Lung microvascular endothelial cell (primary cell): Measurements from ENCODE around the gene STXBP5L. TPM values are rescaled to one million over a fixed set of nuclear protein-coding genes. Genes with fewer than 3 reads are reported as not detected.
"Not testable (repeated sequence)": the region's sequence is repeated elsewhere in the genome, so short reads cannot be mapped to it uniquely, and the experiment has no call there.

ENCODE experiments used
- DNase-seq, 2 donors: peaks; one replicate each; pipeline versions ENCODE4 v3.0.0 to v3.0.0-alpha.2; 2010; ENCODE audit warnings: low read depth in 2 of 2
- total RNA-seq: library from RNA; depleted of rRNA; stranded (reverse); fragments of >200 nt; gene quantifications from 2 replicates; pipeline ENCODE4 v1.2.1, GENCODE V29; 2014

STXBP5L gene
- total RNA-seq, result not detected in 2 replicates

DNA sequence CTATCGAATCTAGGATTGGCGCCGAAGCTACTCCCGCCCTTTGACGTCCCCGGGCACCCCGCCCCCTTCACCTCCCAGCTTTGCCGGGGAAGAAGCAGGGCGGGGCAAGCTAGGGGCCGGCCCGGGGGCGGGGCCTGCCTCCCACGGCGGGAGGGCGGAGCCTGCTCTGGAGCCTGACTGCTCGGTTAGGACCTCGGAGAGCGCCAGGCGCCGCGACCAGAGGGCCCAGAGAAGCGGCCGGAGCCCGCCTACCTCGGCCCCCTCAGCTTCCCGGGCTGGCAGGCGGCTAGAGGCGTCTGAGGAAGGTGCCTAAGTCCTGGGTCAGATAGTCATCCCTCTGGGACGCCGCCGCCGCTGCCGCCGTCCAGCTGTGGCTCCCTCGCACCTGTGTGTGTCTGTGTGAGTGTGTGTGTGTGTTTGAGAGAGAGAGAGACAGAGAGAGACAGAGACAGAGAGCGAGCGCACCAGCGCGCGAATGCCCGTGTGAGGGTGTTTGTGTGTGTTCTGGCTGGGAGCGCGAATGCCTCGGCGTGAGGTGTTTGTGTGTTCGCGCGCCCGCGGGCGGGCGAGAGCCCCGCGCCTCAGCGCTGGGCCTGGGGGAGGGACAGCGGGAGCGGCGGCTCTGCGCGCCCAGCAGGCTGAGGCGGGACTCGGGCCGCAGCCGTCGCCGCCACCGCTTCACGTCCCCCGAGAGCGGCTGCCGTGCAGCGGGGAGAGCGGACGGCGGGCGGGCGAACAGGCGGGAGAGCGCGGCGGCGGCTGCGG, at the start of gene STXBP5L:
TSS of gene STXBP5L (plus strand) at position 176 of the 765 bp plus-strand sequence. CDS start 1,374 bp downstream, outside the sequence.
- peak; percentile 81 to 82 for DNase-seq

DNA sequence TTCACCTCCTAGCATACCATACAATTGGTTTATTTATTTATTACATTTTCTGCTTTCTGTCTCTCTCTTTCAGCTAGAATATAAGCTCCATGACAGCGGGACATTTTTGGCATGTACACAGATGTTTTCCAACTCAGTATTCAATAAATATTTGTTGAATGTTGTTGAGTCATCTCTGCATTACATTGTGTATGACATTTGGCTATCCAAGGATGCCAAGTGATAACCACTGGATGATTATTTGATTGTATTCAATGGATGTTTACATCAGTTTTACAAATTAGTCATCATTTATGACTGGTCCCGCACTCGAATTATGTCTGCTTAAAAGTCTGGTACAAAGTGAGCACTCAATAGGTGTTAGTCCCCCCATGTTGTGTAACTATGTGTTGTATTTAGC, 49.5 kb upstream of the STXBP5L start:
- DNase-seq, result no peak

DNA sequence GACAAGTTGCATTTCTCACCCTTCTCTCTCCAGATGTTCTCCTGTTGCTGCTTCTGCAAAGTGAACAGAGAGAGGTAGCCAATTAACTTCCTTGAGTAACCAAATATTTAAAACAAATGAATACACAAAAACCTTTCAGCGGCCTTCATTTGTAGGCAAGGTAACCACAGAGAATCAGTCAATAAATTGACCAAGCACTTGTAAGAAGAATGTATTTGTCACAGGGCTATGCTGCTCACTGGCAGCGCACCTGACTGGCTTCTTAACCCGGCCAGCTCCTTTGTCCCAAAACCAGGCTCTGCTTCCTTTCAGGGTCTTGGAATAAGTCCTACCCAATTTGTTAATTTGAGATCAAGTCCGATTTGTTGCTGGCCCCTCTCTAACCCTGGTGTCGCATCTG, 43.5 kb upstream of the STXBP5L start:
- no peak for DNase-seq

DNA sequence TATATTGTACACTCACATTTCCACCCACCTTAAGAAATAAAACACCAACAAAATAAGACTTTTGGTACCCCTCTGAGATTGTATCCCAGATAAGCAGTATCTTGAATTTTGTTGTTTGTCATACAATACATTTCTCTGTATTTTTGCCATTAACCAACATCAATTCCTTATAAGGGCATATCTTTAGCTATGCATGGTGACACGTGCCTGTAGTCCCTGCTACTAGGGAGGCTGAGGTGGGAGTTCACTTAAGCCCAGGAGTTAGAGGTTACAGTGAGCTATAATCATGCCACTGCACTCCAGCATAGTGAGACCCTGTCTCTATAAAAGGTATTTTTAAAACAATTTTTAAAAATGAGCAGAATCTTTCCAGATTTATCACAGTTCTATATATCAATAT, 32.5 kb upstream of the STXBP5L start:
- DNase-seq, result no peak

DNA sequence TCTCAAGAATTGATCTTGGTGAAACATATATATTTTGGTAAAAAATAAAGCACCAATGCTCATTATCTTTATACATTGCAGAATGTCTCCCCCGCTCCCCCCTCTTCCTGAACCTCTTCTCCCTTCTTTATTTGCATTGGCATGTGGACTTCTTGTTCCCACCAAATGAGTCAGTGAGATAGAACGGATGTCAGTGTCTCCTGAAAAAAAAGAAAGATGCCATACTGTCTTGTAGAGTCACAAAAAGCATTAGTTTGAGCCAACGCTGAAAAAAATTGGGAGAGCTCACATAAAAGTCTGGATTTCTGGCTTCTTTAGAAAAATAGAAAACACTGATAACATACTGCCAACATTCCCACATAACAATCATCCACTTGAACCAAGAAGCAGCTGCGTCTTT, 32.0 kb upstream of the STXBP5L start:
- DNase-seq, result peak; percentile 2 to 10

DNA sequence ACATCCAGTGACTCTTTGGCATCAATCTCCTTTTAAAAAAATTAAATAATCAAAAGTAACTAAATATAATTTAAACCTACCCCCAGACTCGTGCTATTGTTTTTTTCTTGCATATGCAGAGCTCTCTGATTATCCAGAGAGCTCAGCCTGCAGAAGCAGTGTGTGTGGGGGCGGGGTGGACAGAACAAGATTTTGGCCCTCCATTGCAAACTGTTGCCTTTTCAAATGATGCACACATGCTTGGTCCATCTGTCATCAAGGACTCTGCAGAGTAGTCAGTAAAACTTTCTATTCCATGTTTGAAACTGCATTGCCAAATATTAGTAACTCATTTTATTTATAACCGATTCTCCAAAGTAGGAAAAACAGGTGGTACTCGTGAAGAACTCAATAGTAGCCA, 28.6 kb upstream of the STXBP5L start:
- no peak for DNase-seq

DNA sequence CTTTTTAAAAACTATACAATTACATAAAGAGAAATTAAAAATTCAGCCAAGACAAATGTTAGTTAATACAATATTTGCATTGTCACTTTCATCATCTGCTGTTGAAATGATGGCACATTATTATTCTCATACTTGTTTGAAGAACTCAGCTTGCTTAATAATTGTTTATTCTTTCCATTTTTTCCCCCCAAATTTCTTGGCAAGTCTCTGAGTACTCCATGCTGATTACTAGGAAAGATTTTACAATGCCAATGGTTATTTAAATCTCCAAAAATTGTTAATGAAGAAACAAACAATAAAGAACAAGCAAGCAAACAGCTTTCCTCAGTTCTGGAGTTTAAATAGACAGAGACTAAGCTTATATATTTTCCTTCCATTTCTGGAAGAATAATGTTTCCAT, 15.1 kb upstream of the STXBP5L start:
- no peak for DNase-seq

DNA sequence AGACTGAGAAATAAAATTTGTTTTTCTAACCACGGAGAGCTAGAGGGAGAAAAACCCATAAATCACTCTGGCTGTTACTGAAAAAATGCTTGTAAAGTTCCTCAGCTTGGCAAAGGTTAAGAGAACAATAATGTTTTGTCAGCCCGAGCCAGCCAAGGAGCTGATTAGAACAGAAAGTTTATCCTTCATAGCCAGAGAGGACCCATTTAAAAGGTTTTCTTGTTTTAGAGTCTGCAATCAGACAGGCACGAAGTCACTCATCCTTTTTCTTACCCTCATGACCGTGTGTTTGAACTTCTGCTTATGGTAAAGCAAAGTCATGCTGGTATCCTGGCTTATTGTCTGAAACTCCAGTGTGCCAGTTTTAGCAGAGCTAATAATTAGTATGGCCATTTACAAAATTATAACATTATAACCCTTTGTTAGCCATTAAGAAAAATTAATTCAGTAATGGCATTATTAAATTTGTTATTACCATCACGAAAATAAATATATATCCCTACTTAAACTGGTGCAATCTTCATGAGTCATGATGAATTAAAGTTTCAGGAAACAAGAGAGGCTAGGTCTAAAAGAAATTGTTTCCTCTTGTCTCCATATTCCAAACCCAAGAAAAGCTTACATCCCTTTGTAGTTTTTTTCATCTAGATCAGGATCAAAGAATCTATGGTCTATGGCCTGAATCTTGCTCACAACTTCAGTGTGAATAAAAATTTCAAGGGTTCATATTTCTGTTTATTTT, 13.5 kb upstream of the STXBP5L start:
- DNase-seq, result no peak

DNA sequence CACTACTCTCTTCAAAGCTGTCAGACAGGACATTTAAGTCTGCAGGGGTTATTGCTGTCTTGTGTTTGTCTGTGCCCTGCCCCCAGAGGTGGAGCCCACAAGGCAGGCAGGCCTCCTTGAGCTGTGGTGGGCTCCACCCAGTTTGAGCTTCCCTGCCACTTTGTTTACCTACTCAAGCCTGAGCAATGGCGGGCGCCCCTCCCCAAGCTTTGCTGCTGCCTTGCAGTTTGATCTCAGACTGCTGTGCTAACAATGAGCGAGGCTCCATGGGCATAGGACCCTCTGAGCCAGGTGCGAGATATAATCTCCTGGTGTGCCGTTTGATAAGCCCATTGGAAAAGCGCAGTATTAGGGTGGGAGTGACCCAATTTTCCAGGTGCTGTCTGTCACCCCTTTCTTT, 6.3 kb upstream of the STXBP5L start:
- not testable (repeated sequence) for DNase-seq

DNA sequence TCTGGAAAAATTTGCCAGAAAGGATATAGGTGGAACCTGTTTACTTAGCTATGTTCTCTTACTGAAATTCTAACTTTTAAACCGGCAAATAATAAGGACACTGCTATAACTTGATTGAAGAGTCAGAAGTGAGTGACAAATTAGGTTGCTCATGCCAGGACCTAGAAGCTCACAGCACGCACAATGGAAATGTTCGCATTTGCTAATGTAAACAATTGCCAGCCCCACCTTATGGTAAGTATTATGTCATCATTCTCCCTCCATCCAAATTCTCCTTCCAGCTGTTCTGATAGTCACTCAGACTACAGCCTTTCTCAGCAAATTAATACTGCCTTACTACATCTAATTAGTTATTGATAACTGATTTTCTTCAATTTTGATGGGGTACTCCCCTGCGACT, 4.8 kb upstream of the STXBP5L start:
- DNase-seq, result no peak

DNA sequence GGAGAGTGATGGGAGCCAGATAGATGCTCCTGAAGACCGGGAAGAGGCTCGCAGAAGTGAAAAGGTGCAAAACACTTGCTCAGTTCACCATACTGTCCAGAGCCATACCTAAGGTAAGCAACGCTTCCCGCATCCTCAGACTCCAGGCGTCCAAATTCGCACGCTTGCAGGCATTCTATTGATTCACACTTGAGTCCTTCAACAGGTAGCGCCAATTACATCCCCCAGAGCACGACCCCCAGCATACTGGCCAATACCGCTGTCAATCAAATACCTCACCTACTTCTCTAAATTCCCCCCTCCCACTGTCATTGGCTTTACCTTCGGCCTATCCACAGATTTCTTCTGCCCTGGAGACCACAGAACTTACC, 361 bp upstream of the STXBP5L start:
- DNase-seq, result no peak

DNA sequence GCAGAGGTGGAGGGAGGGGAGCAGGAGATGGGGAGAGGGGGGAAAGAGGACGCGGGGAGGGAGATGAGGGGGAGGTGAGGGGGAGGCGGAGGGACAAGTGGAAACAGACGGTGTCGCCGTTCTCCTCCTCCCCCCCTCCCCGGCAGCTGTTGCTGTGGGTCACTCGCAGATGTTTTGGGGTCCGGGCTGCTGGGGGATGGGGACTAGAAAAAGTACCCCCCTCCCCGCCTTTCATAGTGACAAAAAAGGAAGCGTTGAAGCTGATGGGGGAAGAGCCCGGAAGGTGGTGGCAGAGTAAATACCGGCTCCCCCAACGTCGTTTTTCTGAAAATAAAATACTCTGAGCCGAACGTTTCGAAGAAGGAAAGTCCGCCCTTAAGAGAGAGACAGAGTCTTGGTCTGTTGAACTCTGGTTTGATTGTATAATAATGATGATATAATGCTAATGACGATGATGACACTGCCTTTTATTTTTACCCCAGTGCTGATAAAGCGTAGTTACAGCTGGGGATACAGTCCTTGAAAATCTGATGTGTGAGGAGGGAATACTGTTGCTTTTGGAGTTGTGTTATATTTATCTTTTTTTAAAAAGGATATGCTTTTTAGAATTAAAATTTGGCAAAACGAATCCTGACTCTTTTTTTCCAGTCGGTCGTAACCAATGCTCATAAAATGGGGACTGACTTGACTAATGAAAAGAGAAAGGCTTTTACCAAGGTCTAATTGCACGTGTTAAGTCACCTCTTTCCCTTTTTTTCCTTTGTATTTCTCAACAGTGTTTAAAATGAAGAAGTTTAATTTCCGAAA, 993 bp downstream of the STXBP5L start:
- DNase-seq, result no peak

DNA sequence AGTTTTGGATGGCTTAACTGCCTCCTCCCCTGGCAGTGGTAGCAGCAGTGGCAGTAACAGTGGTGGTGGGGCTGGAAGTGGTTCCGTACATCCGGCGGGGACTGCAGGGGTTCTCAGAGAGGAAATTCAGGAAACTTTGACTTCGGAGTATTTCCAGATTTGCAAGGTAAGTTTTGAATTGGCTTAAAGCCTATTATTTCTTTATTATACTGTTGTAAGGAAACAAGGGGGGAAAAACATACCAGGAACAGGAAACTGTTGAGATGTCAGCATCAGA, 1.5 kb downstream of the STXBP5L start:
- no peak for DNase-seq

DNA sequence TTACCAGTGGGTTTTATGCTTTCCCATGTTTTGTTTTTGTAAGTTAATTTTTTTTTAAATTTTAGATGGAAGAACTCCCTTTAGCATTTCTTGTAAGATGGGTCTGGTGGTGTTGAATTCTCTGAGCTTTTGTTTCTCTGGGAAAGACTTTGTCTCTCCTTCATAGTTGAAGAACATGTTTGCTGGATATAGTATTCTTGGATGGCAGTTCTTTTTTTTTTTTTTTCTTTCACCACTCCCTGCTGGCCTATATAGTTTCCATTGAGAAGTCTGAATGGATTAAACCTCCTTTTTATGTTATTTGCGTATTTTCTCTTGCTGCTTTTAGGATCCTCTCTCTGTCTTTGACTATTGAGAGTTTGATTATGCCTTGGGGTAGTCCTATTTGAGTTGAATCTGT, 18.1 kb downstream of the STXBP5L start:
- no peak for DNase-seq

DNA sequence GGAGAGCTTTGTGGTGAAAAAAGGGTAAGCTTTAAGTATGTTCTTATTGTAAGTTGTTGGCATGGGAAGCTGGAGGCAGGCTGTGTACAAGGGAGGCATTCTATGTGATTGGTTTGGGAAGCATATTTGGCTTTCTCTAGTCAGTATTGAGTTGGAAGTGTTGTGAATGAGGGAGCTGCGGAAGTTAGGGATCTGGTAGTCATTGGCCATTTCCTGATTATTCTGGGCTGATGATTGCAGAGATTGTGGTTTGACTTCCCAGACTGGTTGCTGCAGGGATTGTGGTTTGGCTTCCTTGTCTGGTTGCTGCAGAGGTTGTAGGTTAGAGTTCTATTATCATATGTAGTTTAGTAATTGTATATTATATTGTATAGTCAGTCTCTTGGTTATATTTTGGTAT, 21.0 kb downstream of the STXBP5L start:
- DNase-seq, result peak in 1 of 2 donors; percentile 39

DNA sequence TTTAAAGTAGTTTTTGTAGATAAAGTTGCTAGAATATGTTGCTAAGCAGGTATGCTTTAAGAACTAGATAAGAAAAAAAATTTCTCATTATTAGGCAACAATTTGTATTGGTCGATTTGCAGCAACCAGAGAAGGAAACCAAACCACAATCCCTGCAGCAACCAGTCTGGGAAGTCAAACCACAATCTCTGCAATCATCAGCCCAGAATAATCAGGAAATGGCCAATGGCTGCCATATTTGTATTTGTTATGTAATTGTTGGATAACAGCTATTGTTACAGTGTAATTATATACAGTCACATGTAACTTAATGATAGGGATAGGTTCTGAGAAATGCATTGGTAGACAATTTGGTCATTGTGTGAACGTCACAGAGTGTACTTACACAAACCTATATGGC, 23.6 kb downstream of the STXBP5L start:
- DNase-seq, result no peak

DNA sequence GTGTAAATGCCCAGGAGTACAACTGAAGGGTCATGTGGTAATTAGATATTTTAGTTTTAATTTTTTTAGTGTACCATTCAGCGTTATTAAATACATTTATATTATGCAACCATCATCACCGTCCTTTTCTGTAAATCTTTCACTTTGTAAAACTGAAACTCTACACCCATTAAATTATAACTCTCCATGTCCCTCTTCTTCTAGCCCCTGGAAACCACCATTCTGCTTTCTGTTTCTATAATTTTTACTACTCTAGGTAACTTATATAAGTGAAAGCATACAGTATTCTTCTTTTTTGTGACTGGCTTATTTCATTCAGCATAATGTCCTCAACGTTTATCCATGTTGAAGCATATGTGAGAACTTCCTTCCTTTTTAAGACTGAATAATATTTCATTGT, 48.1 kb downstream of the STXBP5L start:
- DNase-seq, result no peak

DNA sequence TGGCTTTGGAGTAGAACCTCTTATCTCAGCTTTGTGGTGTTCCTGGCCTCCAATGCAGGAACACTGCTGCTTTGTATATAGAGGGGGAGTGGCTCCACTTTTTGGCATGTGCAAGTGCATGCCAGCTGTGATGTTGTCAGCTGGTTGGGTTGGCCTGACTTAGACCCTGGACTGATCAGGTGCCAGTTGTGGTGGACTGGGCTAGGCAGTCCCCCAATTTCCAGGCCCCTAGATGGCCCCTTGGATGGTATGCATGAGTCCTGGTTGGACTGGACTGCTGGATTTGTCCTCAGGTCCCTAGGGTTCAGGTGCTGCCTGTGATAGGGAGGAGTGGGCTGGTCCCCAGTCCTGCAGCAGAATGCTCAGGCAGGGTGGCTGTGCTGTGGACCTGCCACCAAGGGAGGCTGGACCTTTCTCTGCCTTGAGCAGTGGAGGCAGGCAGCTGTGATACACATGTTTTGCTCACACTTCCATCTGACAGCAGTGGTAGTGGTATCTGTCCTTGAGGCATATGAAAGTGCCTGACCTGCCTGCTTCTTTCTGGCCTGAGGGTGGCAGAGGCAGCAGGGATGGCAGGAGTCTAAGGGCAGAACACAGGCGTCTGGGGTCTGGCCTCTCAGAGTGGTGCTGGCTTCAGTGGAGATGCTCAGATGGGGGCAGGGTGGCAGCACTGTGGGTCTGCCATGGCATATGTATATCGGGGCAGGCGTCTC, 74.8 kb downstream of the STXBP5L start:
- DNase-seq, result no peak

DNA sequence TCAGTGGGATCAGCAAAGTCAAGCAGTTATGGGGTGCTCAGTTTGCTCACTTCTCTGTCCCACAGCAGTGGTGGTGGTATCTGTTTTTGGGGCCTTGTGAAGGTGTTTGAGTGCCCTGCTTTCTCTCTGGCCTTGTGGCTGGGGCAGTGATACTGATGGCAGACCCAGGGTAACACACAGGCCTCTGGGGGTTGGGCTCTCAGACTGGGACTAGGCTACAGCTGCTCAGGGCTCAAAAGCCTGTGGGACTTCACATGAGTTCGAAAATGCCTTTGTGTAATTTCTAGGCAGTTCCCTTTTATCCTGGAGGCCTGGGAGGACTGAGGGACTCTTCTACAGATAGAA, 75.3 kb downstream of the STXBP5L start:
- DNase-seq, result no peak

DNA sequence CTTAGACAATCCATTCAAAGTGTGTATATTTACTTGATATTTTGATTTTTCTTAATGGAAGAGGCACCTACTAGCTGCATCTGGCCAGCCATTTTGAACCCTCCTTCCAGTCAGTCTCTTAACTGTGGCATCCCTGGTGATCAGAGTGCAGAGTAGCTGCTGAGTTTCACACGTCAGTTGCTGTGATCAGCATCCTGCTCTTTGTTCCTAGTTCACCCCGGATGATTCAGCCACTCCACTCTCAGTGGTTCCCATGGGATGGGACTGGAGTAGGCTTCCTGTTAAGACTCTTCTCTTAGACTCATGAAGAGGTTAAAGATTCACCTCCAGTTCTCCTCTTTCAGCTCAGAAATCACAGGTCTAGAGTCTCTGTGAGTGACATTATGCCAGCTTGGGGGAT, 75.8 kb downstream of the STXBP5L start:
- no peak for DNase-seq

DNA sequence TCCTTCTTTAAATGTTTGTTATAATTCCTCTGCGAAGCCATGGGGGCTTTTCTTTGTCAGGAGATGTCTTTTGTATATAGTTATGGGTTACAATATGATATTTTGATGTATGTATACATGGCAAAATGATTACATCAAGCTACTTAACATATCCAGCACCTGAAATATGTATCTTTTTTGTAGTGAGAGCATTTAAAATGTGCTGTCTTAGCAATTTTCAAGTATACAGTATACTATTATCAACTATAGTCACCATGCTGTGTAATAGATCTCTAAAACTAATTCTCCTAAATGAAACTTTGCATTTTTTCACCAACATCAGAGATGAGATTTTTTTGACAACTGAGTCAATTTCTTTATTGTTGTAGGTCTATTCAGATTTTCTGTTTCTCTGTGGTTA, 77.2 kb downstream of the STXBP5L start:
- no peak for DNase-seq

DNA sequence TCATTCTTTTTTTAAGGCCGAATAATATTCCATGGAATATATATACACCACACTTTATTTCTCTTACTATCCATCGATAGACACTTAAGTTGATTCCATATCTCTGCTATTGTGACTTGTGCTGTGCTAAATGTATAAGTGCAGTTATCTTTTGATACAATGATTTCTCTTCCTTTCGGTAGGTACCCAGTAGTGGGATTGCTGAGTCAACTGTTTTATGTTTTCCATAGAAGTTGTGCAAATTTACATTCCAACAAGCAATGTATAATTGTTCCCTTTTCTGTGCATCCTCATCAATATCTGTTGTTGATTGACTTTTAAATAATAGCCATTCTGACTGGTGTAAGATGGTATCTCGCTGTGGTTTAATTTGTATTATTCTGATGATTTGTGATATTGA, 81.0 kb downstream of the STXBP5L start:
- DNase-seq, result no peak
